ENCODE results near the gene FBLN2. TPM values are rescaled to one million over a fixed set of nuclear protein-coding genes. Genes with fewer than 3 reads are reported as not detected.

Gene FBLN2
- total RNA-seq, 1 donor from 2014 or later = 94.3 TPM

GRCh38 chr3:13566769-13567310 is 17.9 kb downstream of the FBLN2 start:
- Histone ChIP-seq H3K9me3 (no peaks in the 10 kb centered on the region), H3K27me3 (no peaks in the 10 kb centered on the region), H3K4me3 (no peak overlapping the region), H3K27ac (no peak overlapping the region), H3K4me1 (peaks cover 66% of the 10 kb centered on the region), H3K36me3 (no peaks in the 10 kb centered on the region)
- no peak for TF ChIP-seq CTCF (IDR thresholded peaks at IDR 0.05)
- no peak for TF ChIP-seq POLR2A (IDR thresholded peaks at IDR 0.05)
- no peak for TF ChIP-seq POLR2AphosphoS5 (IDR thresholded peaks at IDR 0.05; ENCODE audit: insufficient read depth in 1 of 2, low read depth in 1 of 2)
- intact Hi-C loops (cut with DNase I) = no loop called here
- DNase-seq (ENCODE audit: extremely low spot score in 2 of 2) = no peak

GRCh38 chr3:13567684-13568514 is 19.0 kb downstream of the FBLN2 start:
- DNase-seq (ENCODE audit: extremely low spot score in 2 of 2) = no peak
- intact Hi-C loops (cut with DNase I) = no loop called here
- no peak overlapping the region for H3K4me3 ChIP-seq
- no peaks in the 10 kb centered on the region for H3K27me3 ChIP-seq
- H3K9me3 ChIP-seq = no peaks in the 10 kb centered on the region
- H3K36me3 ChIP-seq = no peaks in the 10 kb centered on the region
- TF ChIP-seq POLR2A (IDR thresholded peaks at IDR 0.05) (no peak), POLR2AphosphoS5 (IDR thresholded peaks at IDR 0.05; ENCODE audit: insufficient read depth in 1 of 2, low read depth in 1 of 2) (no peak), CTCF (IDR thresholded peaks at IDR 0.05) (no peak)
- peaks cover 71% of the 10 kb centered on the region for H3K4me1 ChIP-seq
- H3K27ac ChIP-seq = no peak overlapping the region

- no peak for DNase-seq (ENCODE audit: extremely low spot score in 2 of 2)
- no peak for TF ChIP-seq POLR2AphosphoS5 (IDR thresholded peaks at IDR 0.05; ENCODE audit: insufficient read depth in 1 of 2, low read depth in 1 of 2)
- no peak for TF ChIP-seq POLR2A (IDR thresholded peaks at IDR 0.05)
- TF ChIP-seq CTCF (IDR thresholded peaks at IDR 0.05) = no peak
- no peaks in the 10 kb centered on the region for H3K27me3 ChIP-seq
- H3K4me3 ChIP-seq = no peak overlapping the region
- no peaks in the 10 kb centered on the region for H3K36me3 ChIP-seq
- intact Hi-C loops (cut with DNase I) = no loop called here
- H3K9me3 ChIP-seq = no peaks in the 10 kb centered on the region
- H3K27ac ChIP-seq = no peak overlapping the region
- H3K4me1 ChIP-seq = peaks cover 69% of the 10 kb centered on the region
These were observed 19.6 kb downstream of the FBLN2 start for GRCh38 chr3:13568515-13569028.

- Histone ChIP-seq H3K27ac (no peak overlapping the region), H3K9me3 (no peaks in the 10 kb centered on the region), H3K4me1 (peaks cover 69% of the 10 kb centered on the region), H3K36me3 (no peaks in the 10 kb centered on the region), H3K27me3 (no peaks in the 10 kb centered on the region), H3K4me3 (no peak overlapping the region)
- TF ChIP-seq POLR2AphosphoS5 (IDR thresholded peaks at IDR 0.05; ENCODE audit: insufficient read depth in 1 of 2, low read depth in 1 of 2) (no peak), POLR2A (IDR thresholded peaks at IDR 0.05) (no peak), CTCF (IDR thresholded peaks at IDR 0.05) (no peak)
- no peak for DNase-seq (ENCODE audit: extremely low spot score in 2 of 2)
- intact Hi-C loops (cut with DNase I) = no loop called here
These were observed 20.3 kb downstream of the FBLN2 start for GRCh38 chr3:13569201-13569600.

All from vagina (tissue), 2 donors.